MG63 (cell line): ENCODE measurements around the gene PCNT. TPM values are rescaled to one million over a fixed set of nuclear protein-coding genes. Genes with fewer than 3 reads are reported as not detected.
A peak's percentile ranks its signal among the peaks of the same experiment; 100 is the strongest.

ENCODE experiments used
- DNase-seq: peaks from one replicate; pipeline ENCODE4 v3.0.0-alpha.2; 2020
- H3K27me3 ChIP-seq: fragments of 250-450 bp; sonication (Bioruptor Pico); 2 replicates; pipeline ENCODE4 v1.5.1; 2020; ENCODE audit warnings: mild to moderate bottlenecking, moderate library complexity
- H3K36me3 ChIP-seq: fragments of 250-450 bp; sonication (Bioruptor Pico); 2 replicates; pipeline ENCODE4 v1.5.1; 2020; ENCODE audit warnings: mild to moderate bottlenecking, moderate library complexity
- H3K4me3 ChIP-seq: fragments of 250-450 bp; sonication (Bioruptor Pico); 2 replicates; pipeline ENCODE4 v1.5.1; 2020; ENCODE audit warnings: mild to moderate bottlenecking, moderate library complexity
- H3K9me3 ChIP-seq: fragments of 250-450 bp; sonication (Bioruptor Pico); 2 replicates; pipeline ENCODE4 v1.5.1; 2020; ENCODE audit warnings: mild to moderate bottlenecking, moderate library complexity
- total RNA-seq: library from RNA; depleted of rRNA; stranded (reverse); fragments of >200 nt; shearing (Covaris generic); gene quantifications from 2 replicates; pipeline ENCODE4 v1.2.3, GENCODE V29; 2014; ENCODE audit warnings: low replicate concordance

Gene PCNT
- total RNA-seq, 1 experiment from 2014 or later: 51.7 TPM

- no peak for DNase-seq
- Histone ChIP-seq H3K4me3 (no peak overlapping the region; the same call in 1 of the 2 replicates), H3K27me3 (no peaks in the 10 kb centered on the region), H3K36me3 (peaks cover 36% of the 10 kb centered on the region), H3K9me3 (no peaks in the 10 kb centered on the region)
Observed at GRCh38 chr21:46320331-46320801, 3.6 kb upstream of the PCNT start.

- H3K36me3 ChIP-seq: peaks cover 49% of the 10 kb centered on the region
- H3K27me3 ChIP-seq: no peaks in the 10 kb centered on the region
- DNase-seq: peak; percentile 30
- no peaks in the 10 kb centered on the region for H3K9me3 ChIP-seq
- peak overlapping the region; percentile 99 for H3K4me3 ChIP-seq
Observed at GRCh38 chr21:46322351-46323226, 1.4 kb upstream of the PCNT start.

GRCh38 chr21:46323227-46323709 is 688 bp upstream of the PCNT start:
- H3K27me3 ChIP-seq: no peaks in the 10 kb centered on the region
- no peaks in the 10 kb centered on the region for H3K9me3 ChIP-seq
- H3K4me3 ChIP-seq: peak overlapping the region; percentile 99
- DNase-seq: no peak
- peaks cover 52% of the 10 kb centered on the region for H3K36me3 ChIP-seq

- Histone ChIP-seq H3K9me3 (no peaks in the 10 kb centered on the region), H3K27me3 (no peaks in the 10 kb centered on the region), H3K4me3 (peak overlapping the region; percentile 99), H3K36me3 (peaks cover 57% of the 10 kb centered on the region)
- DNase-seq: peak; percentile 85
Observed at GRCh38 chr21:46324390-46325072, 575 bp downstream of the PCNT start.

GRCh38 chr21:46325073-46325912 is 1.3 kb downstream of the PCNT start:
- Histone ChIP-seq H3K36me3 (peaks cover 64% of the 10 kb centered on the region), H3K4me3 (peak overlapping the region; percentile 99), H3K9me3 (no peaks in the 10 kb centered on the region), H3K27me3 (no peaks in the 10 kb centered on the region)
- DNase-seq: peak; percentile 66

- no peaks in the 10 kb centered on the region for H3K27me3 ChIP-seq
- peaks cover 70% of the 10 kb centered on the region for H3K36me3 ChIP-seq
- DNase-seq: no peak
- peak overlapping the region; percentile 99 for H3K4me3 ChIP-seq
- H3K9me3 ChIP-seq: no peaks in the 10 kb centered on the region
Observed at GRCh38 chr21:46326110-46326703, 2.3 kb downstream of the PCNT start.

GRCh38 chr21:46327711-46328110 is 3.8 kb downstream of the PCNT start:
- Histone ChIP-seq H3K9me3 (no peaks in the 10 kb centered on the region), H3K4me3 (no peak overlapping the region), H3K36me3 (peaks cover 66% of the 10 kb centered on the region), H3K27me3 (no peaks in the 10 kb centered on the region)
- no peak for DNase-seq

- Histone ChIP-seq H3K4me3 (no peak overlapping the region), H3K27me3 (no peaks in the 10 kb centered on the region), H3K9me3 (no peaks in the 10 kb centered on the region), H3K36me3 (peaks cover 66% of the 10 kb centered on the region)
- DNase-seq: no peak
Observed at GRCh38 chr21:46328151-46328550, 4.2 kb downstream of the PCNT start.

GRCh38 chr21:46329796-46330195 is 5.8 kb downstream of the PCNT start:
- DNase-seq: no peak
- H3K9me3 ChIP-seq: no peaks in the 10 kb centered on the region
- peaks cover 71% of the 10 kb centered on the region for H3K36me3 ChIP-seq
- no peaks in the 10 kb centered on the region for H3K27me3 ChIP-seq
- H3K4me3 ChIP-seq: no peak overlapping the region

- peaks cover 86% of the 10 kb centered on the region for H3K36me3 ChIP-seq
- DNase-seq: no peak
- 0 out of 2 replicates have a peak, but pooled peaks cover 2% of the 10 kb centered on the region for H3K9me3 ChIP-seq
- no peak overlapping the region for H3K4me3 ChIP-seq
- H3K27me3 ChIP-seq: no peaks in the 10 kb centered on the region
Observed at GRCh38 chr21:46334351-46335140, 10.6 kb downstream of the PCNT start.

- Histone ChIP-seq H3K4me3 (no peak overlapping the region), H3K27me3 (no peaks in the 10 kb centered on the region), H3K36me3 (peaks cover 86% of the 10 kb centered on the region), H3K9me3 (0 out of 2 replicates have a peak, but pooled peaks cover 2% of the 10 kb centered on the region)
- DNase-seq: no peak
Observed at GRCh38 chr21:46336603-46337002, 12.6 kb downstream of the PCNT start.

- H3K36me3 ChIP-seq: peaks cover 83% of the 10 kb centered on the region
- H3K27me3 ChIP-seq: no peaks in the 10 kb centered on the region
- no peak for DNase-seq
- H3K4me3 ChIP-seq: no peak overlapping the region
- H3K9me3 ChIP-seq: 0 out of 2 replicates have a peak, but pooled peaks cover 2% of the 10 kb centered on the region
Observed at GRCh38 chr21:46340998-46341397, 17.0 kb downstream of the PCNT start.

- peaks cover 80% of the 10 kb centered on the region for H3K36me3 ChIP-seq
- no peak for DNase-seq
- H3K4me3 ChIP-seq: no peak overlapping the region
Observed at GRCh38 chr21:46344219-46344915, 20.4 kb downstream of the PCNT start.

GRCh38 chr21:46345861-46346260 is 21.9 kb downstream of the PCNT start:
- no peak for DNase-seq
- Histone ChIP-seq H3K36me3 (peaks cover 81% of the 10 kb centered on the region), H3K27me3 (no peaks in the 10 kb centered on the region), H3K4me3 (no peak overlapping the region), H3K9me3 (no peaks in the 10 kb centered on the region)

More at GRCh38 chr21:46344219-46344915, 20.4 kb downstream of the PCNT start:
- Histone ChIP-seq H3K27me3 (no peaks in the 10 kb centered on the region), H3K9me3 (no peaks in the 10 kb centered on the region)
